SU-DHL-6 (cell line): ENCODE measurements around the gene IFNGR2.

Source experiments
- H2AFZ ChIP-seq: fragments of 200-600 bp; sonication (generic); 2 replicates; pipeline ENCODE4 v1.6.1; 2014; ENCODE audit warnings: low read depth, mild to moderate bottlenecking, moderate library complexity, mixed read lengths, antibody characterized with exemption, low read length; ENCODE audit not compliant: severe bottlenecking
- H3F3A ChIP-seq: fragments of 200-600 bp; shearing (Covaris generic); 2 replicates; pipeline ENCODE4 v1.6.0; 2016; ENCODE audit warnings: antibody characterized with exemption, mild to moderate bottlenecking; ENCODE audit not compliant: insufficient read depth
- H3K27ac ChIP-seq: fragments of 200-600 bp; sonication (generic); 2 replicates; pipeline ENCODE4 v1.5.1; 2016; ENCODE audit warnings: low read depth, mild to moderate bottlenecking, low read length, moderate library complexity, mixed read lengths
- H3K27me3 ChIP-seq: fragments of 200-600 bp; sonication (generic), shearing (Covaris generic); 2 replicates; pipeline ENCODE4 v1.6.0; 2014; ENCODE audit warnings: mild to moderate bottlenecking, low read length
- H3K36me3 ChIP-seq: fragments of 200-600 bp; sonication (generic); 2 replicates; pipeline ENCODE4 v1.6.1; 2014; ENCODE audit warnings: mild to moderate bottlenecking, low read length, mixed read lengths
- H3K4me2 ChIP-seq: fragments of 300-600, 200-600 bp; shearing (Covaris generic), sonication (generic); 2 replicates; pipeline ENCODE4 v1.6.0; 2014; ENCODE audit warnings: low read length, low read depth, mild to moderate bottlenecking; ENCODE audit not compliant: poor library complexity, severe bottlenecking
- H3K4me3 ChIP-seq: fragments of 200-600 bp; sonication (generic); 2 replicates; pipeline ENCODE4 v1.5.1; 2014; ENCODE audit warnings: antibody characterized with exemption, low read length, mild to moderate bottlenecking, mixed read lengths; ENCODE audit not compliant: insufficient read depth, poor library complexity, severe bottlenecking
- H3K79me2 ChIP-seq: fragments of 200-600 bp; sonication (generic); 2 replicates; pipeline ENCODE4 v1.6.1; 2014; ENCODE audit warnings: mild to moderate bottlenecking, low read length, moderate library complexity; ENCODE audit not compliant: insufficient read depth
- H3K9ac ChIP-seq: fragments of 200-600 bp; sonication (generic); 2 replicates; pipeline ENCODE4 v1.7.0; 2014; ENCODE audit warnings: mild to moderate bottlenecking, low read length
- H3K9me2 ChIP-seq: fragments of 200-600 bp; sonication (generic); replicated peaks from 2 replicates; pipeline ENCODE4 v1.6.1; 2014; ENCODE audit warnings: low read length; ENCODE audit not compliant: insufficient read depth
- H3K9me3 ChIP-seq: fragments of 200-600 bp; sonication (generic); 2 replicates; pipeline ENCODE4 v1.6.1; 2014; ENCODE audit warnings: low read length, mixed read lengths; ENCODE audit not compliant: insufficient read depth
- H4K20me1 ChIP-seq: fragments of 200-600 bp; sonication (generic); 2 replicates; pipeline ENCODE4 v1.6.1; 2014; ENCODE audit warnings: low read depth, mild to moderate bottlenecking, antibody characterized with exemption, low read length, moderate library complexity, mixed read lengths
- CTCF ChIP-seq: fragments of 200-600 bp; sonication (generic); IDR thresholded peaks from one replicate; pipeline ENCODE4 v1.5.1; 2017; ENCODE audit warnings: antibody characterized with exemption, mild to moderate bottlenecking, low read length, moderate library complexity; ENCODE audit not compliant: insufficient read depth, poor library complexity, severe bottlenecking
- EZH2phosphoT487 ChIP-seq: fragments of 200-600 bp; sonication (generic), shearing (Covaris generic); conservative IDR thresholded peaks from 2 replicates; pipeline ENCODE4 v1.6.1; 2018; ENCODE audit warnings: mild to moderate bottlenecking, antibody characterized with exemption, low read length, moderate library complexity, mixed read lengths

IFNGR2 gene, protein sequence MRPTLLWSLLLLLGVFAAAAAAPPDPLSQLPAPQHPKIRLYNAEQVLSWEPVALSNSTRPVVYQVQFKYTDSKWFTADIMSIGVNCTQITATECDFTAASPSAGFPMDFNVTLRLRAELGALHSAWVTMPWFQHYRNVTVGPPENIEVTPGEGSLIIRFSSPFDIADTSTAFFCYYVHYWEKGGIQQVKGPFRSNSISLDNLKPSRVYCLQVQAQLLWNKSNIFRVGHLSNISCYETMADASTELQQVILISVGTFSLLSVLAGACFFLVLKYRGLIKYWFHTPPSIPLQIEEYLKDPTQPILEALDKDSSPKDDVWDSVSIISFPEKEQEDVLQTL

DNA sequence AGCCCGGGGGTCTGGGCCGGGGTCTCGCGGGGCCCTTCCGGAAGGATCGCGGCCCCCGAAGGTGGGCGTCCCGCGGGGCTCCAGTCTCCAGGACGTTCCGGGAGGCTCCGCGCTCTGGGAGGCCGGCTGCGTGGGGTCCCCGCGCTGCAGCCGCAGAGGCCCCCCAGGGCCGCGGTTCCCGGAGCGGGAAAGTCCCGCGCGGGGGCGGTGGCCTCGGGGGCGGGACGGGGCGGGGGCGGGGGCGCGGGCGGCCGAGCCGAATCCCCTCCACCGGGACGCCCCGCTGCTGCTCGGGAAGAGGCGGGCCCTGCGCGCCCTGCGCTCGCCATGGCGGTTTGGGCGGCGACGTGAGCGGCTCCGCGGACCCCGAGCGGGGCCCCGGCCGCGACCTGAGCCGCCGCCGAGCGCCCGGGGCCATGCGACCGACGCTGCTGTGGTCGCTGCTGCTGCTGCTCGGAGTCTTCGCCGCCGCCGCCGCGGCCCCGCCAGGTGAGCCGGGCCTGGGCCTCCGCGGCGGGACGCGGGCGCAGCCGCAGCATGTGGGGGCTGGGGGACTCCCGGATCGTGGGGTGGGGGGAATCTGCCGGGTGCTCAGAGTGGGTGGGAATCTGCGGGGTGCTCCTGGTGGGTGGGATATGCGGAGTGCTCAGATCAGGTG lies at the start of gene IFNGR2:
IFNGR2 (plus strand) TSS at position 286 of the 658 bp plus-strand sequence; CDS start at position 417, 131 bp downstream.
- peak within 1 kb of the TSS; percentile 98 for H3K9ac ChIP-seq
- peak within 1 kb of the TSS; percentile 62 for H3K4me3 ChIP-seq

DNA sequence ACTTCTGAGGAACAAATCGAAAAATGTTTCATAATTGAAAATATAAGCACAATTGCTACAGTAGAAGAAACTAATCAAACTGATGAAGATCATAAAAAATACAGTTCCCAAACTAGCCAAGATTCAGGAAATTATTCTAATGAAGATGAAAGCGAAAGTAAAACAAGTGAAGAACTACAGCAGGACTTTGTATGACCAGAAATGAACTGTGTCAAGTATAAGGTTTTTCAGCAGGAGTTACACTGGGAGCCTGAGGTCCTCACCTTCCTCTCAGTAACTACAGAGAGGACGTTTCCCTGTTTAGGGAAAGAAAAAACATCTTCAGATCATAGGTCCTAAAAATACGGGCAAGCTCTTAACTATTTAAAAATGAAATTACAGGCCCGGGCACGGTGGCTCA lies 47.9 kb upstream of the IFNGR2 start:
- H3K9me3 ChIP-seq = no peaks in the 10 kb centered on the region
- H3K79me2 ChIP-seq = no peaks in the 10 kb centered on the region
- no peak overlapping the region for H3K9ac ChIP-seq
- H3K36me3 ChIP-seq = peaks cover 12% of the 10 kb centered on the region; the same call in 1 of the 2 replicates
- TF ChIP-seq EZH2phosphoT487 (no peak), CTCF (no peak)
- H3F3A ChIP-seq = peaks cover 14% of the 10 kb centered on the region; the same call in 1 of the 2 replicates
- H3K4me3 ChIP-seq = no peak overlapping the region
- no peak overlapping the region for H3K27ac ChIP-seq
- H4K20me1 ChIP-seq = no peaks in the 10 kb centered on the region
- H3K9me2 ChIP-seq = no peaks in the 10 kb centered on the region
- no peak overlapping the region for H3K4me2 ChIP-seq
- H2AFZ ChIP-seq = no peak overlapping the region
- H3K27me3 ChIP-seq = no peaks in the 10 kb centered on the region

More for the DNA sequence above, at the start of gene IFNGR2:
- no peaks in the 10 kb centered on the region for H3K9me3 ChIP-seq
- H3K9me2 ChIP-seq = no peaks in the 10 kb centered on the region
- peak within 1 kb of the TSS; percentile 72 for H3K4me2 ChIP-seq
- H3F3A ChIP-seq = peaks cover 18% of the 10 kb centered on the region
- no peak for TF ChIP-seq EZH2phosphoT487
- no peak for TF ChIP-seq CTCF
- peaks cover 48% of the 10 kb centered on the region for H3K79me2 ChIP-seq
- peak within 1 kb of the TSS; percentile 80 for H3K27ac ChIP-seq
- H4K20me1 ChIP-seq = peaks cover 14% of the 10 kb centered on the region; the same call in 1 of the 2 replicates
- no peaks in the 10 kb centered on the region for H3K27me3 ChIP-seq
- H3K36me3 ChIP-seq = no peaks in the 10 kb centered on the region
- H2AFZ ChIP-seq = peak within 1 kb of the TSS; percentile 52

- Histone ChIP-seq H4K20me1 (no peaks in the 10 kb centered on the region), H3K27ac (no peak overlapping the region), H3K36me3 (peaks cover 12% of the 10 kb centered on the region; the same call in 1 of the 2 replicates), H3K4me2 (no peak overlapping the region), H2AFZ (no peak overlapping the region), H3K79me2 (no peaks in the 10 kb centered on the region), H3K4me3 (no peak overlapping the region), H3F3A (peaks cover 20% of the 10 kb centered on the region), H3K27me3 (no peaks in the 10 kb centered on the region), H3K9me3 (no peaks in the 10 kb centered on the region), H3K9ac (no peak overlapping the region), H3K9me2 (no peaks in the 10 kb centered on the region)
- TF ChIP-seq EZH2phosphoT487 (no peak), CTCF (no peak)
Measured at GRCh38 chr21:33355996-33356395, 47.2 kb upstream of the IFNGR2 start.
